VCaP (cell line): Measurements from ENCODE around the gene RASIP1.
A peak's percentile ranks its signal among the peaks of the same experiment; 100 is the strongest.
"Not testable (repeated sequence)": the region's sequence is repeated elsewhere in the genome, so short reads cannot be mapped to it uniquely, and the experiment has no call there.

Experiments
- H3K27ac ChIP-seq: fragments of 450-650 bp; 2 replicates; pipeline ENCODE4 v1.5.1; 2017
- CTCF ChIP-seq: fragments of 450-650 bp; conservative IDR thresholded peaks from 2 replicates; pipeline ENCODE4 v1.5.1; 2017; ENCODE audit warnings: mild to moderate bottlenecking, moderate library complexity

RASIP1 gene

GRCh38 chr19:48740164-48740972 is at the start of gene RASIP1:
RASIP1 (minus strand) TSS chr19:48740610; CDS start chr19:48740282, 328 bp downstream.
- no peak for TF ChIP-seq CTCF
- peak within 1 kb of the TSS; percentile 78 for H3K27ac ChIP-seq

GRCh38 chr19:48787331-48787730 is 46.9 kb upstream of the RASIP1 start:
- H3K27ac ChIP-seq: not testable (repeated sequence)

GRCh38 chr19:48786422-48786821 is 46.0 kb upstream of the RASIP1 start:
- not testable (repeated sequence) for H3K27ac ChIP-seq

GRCh38 chr19:48784527-48784926 is 44.1 kb upstream of the RASIP1 start:
- no peak overlapping the region for H3K27ac ChIP-seq
- peak; percentile 67 for TF ChIP-seq CTCF

GRCh38 chr19:48780631-48781391 is 40.4 kb upstream of the RASIP1 start:
- TF ChIP-seq CTCF: no peak
- no peak overlapping the region for H3K27ac ChIP-seq

GRCh38 chr19:48779636-48780035 is 39.2 kb upstream of the RASIP1 start:
- TF ChIP-seq CTCF: no peak

GRCh38 chr19:48777720-48778119 is 37.3 kb upstream of the RASIP1 start:
- no peak for TF ChIP-seq CTCF
- H3K27ac ChIP-seq: no peak overlapping the region

More at GRCh38 chr19:48779636-48780035, 39.2 kb upstream of the RASIP1 start:
- H3K27ac ChIP-seq: no peak overlapping the region

GRCh38 chr19:48777139-48777538 is 36.7 kb upstream of the RASIP1 start:
- TF ChIP-seq CTCF: no peak

More at GRCh38 chr19:48777139-48777538, 36.7 kb upstream of the RASIP1 start:
- no peak overlapping the region for H3K27ac ChIP-seq
